ENCODE results near the gene PFDN5.

DNA sequence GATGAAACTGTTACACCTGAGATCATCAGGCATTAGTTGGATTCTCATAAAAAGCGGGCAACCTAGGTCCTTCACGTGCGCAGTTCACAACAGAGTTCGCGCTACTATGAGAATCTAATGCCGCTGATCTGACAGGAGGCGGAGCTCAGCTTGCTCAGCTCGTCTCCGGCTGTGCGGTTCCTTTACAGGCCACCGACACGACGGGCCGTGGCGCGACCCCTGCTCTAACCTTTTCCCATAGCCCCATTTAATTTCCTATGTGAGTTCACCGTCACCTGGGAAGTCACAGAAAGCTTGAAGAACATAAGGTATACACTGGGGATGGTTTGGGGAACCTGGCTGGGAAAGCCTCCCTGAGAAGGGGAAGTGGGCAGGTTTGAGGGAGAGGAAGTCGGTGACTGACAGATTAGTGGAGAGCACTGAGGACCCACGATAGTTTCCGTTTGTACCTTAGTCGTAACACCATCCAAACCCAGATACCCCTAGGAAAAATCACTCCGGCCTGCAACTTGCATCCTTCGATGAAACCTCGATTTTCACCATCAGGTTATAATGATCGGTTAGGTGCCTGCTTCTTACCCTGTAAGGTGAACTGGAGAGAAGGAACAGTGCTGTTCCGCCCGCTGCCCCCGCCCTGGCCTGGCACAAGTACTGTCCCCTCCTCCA is 28.9 kb downstream of the PFDN5 start:
- TF ChIP-seq, protein P1, sequence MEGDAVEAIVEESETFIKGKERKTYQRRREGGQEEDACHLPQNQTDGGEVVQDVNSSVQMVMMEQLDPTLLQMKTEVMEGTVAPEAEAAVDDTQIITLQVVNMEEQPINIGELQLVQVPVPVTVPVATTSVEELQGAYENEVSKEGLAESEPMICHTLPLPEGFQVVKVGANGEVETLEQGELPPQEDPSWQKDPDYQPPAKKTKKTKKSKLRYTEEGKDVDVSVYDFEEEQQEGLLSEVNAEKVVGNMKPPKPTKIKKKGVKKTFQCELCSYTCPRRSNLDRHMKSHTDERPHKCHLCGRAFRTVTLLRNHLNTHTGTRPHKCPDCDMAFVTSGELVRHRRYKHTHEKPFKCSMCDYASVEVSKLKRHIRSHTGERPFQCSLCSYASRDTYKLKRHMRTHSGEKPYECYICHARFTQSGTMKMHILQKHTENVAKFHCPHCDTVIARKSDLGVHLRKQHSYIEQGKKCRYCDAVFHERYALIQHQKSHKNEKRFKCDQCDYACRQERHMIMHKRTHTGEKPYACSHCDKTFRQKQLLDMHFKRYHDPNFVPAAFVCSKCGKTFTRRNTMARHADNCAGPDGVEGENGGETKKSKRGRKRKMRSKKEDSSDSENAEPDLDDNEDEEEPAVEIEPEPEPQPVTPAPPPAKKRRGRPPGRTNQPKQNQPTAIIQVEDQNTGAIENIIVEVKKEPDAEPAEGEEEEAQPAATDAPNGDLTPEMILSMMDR (IDR thresholded peaks at IDR 0.05; ENCODE audit: borderline replicate concordance, extremely low read depth, low read length, poor library complexity, severe bottlenecking), result no peak
- no peak for TF ChIP-seq EZH2 (IDR thresholded peaks at IDR 0.05; ENCODE audit: borderline replicate concordance, low read depth, low read length, severe bottlenecking)

All from DND-41 (cell line).